HL-60/S4 treated with phorbol 12-myristate 13-acetate at 8.2 ng/mL for 4 days and 3 days (cell line): ENCODE measurements around the gene RAD54L.
"Not testable (repeated sequence)": the region's sequence is repeated elsewhere in the genome, so short reads cannot be mapped to it uniquely, and the experiment has no call there.

Experiments used
- in situ Hi-C: fragments of 300-500 bp; cut with MboI; formaldehyde crosslinking; loops from 2 replicates; pipeline ENCODE4 v1.15.0; 2022; ENCODE audit warnings: low sequenced_read_pairs

RAD54L gene

GRCh38 chr1:46319301-46319700 lies 71.7 kb downstream of the RAD54L start:
- in situ Hi-C loops, result not testable (repeated sequence)

- in situ Hi-C loops, result not testable (repeated sequence)
These were observed 72.7 kb downstream of the RAD54L start for GRCh38 chr1:46319960-46320914.

GRCh38 chr1:46322191-46322590 lies 74.6 kb downstream of the RAD54L start:
- in situ Hi-C loops, result not testable (repeated sequence)

DNA sequence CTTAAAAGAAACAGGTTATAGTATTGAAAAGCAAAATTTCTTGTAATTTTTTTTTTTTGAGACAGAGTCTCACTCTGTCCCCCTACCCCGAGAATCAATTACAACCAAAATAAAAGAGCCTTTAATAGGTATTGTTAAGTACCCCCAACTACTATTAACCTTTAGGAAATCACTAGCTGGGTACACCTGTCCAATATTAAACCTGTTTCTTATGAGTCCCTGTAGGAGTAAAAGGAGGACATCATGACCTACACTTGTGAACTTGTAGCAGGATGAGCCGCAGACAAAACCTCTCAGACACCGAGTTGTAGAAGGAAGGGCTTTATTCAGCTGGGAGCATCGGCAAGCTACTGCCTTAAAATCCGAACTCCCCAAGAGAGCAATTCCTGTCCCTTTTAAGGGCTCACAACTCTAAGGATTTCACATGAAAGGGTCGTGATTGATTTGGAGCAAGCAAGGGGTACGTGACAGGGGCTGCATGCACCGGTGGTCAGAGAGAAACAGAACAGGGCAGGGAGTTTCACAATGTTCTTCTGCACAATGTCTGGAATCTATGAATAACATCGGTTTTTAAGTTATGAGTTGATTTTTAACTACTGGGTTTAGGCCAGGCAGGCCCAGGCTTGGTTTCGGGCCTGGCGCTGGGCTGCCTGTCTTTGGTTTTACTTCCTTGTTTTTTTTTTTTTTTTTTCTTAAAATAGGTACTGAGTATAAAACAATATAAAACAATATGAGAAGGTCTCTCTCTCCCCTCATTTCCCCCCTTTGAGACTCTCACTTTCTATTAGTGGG lies 77.9 kb downstream of the RAD54L start:
- in situ Hi-C loops, result not testable (repeated sequence)
